DOHH2 (cell line): Measurements from ENCODE around the gene MYADML2.
"Not testable (repeated sequence)": the region's sequence is repeated elsewhere in the genome, so short reads cannot be mapped to it uniquely, and the experiment has no call there.

ENCODE experiments used
- CTCF ChIP-seq: fragments of 200-600 bp; sonication (generic); IDR thresholded peaks from one replicate; pipeline ENCODE4 v1.5.1; 2014; ENCODE audit warnings: antibody characterized with exemption, mild to moderate bottlenecking, low read depth, low read length; ENCODE audit not compliant: poor library complexity, severe bottlenecking
- EZH2phosphoT487 ChIP-seq: fragments of 200-600 bp; sonication (generic); IDR thresholded peaks from 2 replicates; pipeline ENCODE4 v1.6.1; 2017; ENCODE audit warnings: borderline replicate concordance, mild to moderate bottlenecking, antibody characterized with exemption, low read length, moderate library complexity, mixed read lengths

- TF ChIP-seq CTCF, EZH2phosphoT487: not testable (repeated sequence)
Observed at GRCh38 chr17:81918333-81918669, 28.7 kb downstream of the MYADML2 start.
